Thyroid gland (tissue), 4 donors: ENCODE results near the gene KCNQ1. TPM values are rescaled to one million over a fixed set of nuclear protein-coding genes. Genes with fewer than 3 reads are reported as not detected.

Source experiments
- DNase-seq, 2 donors: peaks; one replicate each; pipeline ENCODE4 v3.0.0-alpha.2; 2019
- H3K27ac ChIP-seq, 3 donors: fragments of 200-600 bp; sonication (generic); 1 replicate in 2 of 3; 2 replicates in 1 of 3; pipeline ENCODE4 v1.5.1; 2016 to 2019; ENCODE audit warnings: mild to moderate bottlenecking in 1 of 3, moderate library complexity in 1 of 3
- H3K27me3 ChIP-seq: fragments of 200-600 bp; sonication (generic); one replicate; pipeline ENCODE4 v1.5.1; 2019
- H3K36me3 ChIP-seq, 2 donors: fragments of 200-600 bp; sonication (generic); one replicate each; pipeline ENCODE4 v1.5.1; 2016 to 2019
- H3K4me1 ChIP-seq, 2 donors: fragments of 200-600 bp; sonication (generic); one replicate each; pipeline ENCODE4 v1.5.1; 2017 to 2019
- H3K4me3 ChIP-seq, 3 donors: fragments of 200-600 bp; sonication (generic); replicated peaks in 1 of 3; 1 replicate in 2 of 3; 2 replicates in 1 of 3; pipeline ENCODE4 v1.5.1; 2016; ENCODE audit warnings: mild to moderate bottlenecking in 1 of 3
- H3K9me3 ChIP-seq: fragments of 200-600 bp; sonication (generic); one replicate; pipeline ENCODE4 v1.5.1; 2017
- POLR2A ChIP-seq, 2 donors: fragments of 450-650 bp; IDR thresholded peaks; one replicate each; pipeline ENCODE4 v1.6.1; 2017; ENCODE audit warnings: antibody characterized with exemption in 2 of 2, mild to moderate bottlenecking in 2 of 2, moderate library complexity in 1 of 2
- WGBS, 2 donors: methylation state at CpG; one replicate each; pipeline ENCODE4 v1.1.5; 2017; 5-methylcytosine and 5-hydroxymethylcytosine counted together
- intact Hi-C: fragments of 100-400 bp; cut with DNase I; formaldehyde crosslinking; loops from one replicate; pipeline ENCODE4 v1.15.1; 2023
- total RNA-seq, 4 donors: library from RNA; depleted of rRNA; stranded (reverse); fragments of >200 nt; gene quantifications; one replicate each; pipeline ENCODE4 v1.2.3, GENCODE V29; 2016
- TF ChIP-seq, protein P1 (sequence below), 6 experiments: fragments of 200-600 bp in 3 of 6; fragments of 450-650 bp in 3 of 6; sonication (generic) in 3 of 6; IDR thresholded peaks; one replicate each; pipeline ENCODE4 v1.5.1; 2016 to 2019; ENCODE audit warnings: antibody characterized with exemption in 6 of 6, mild to moderate bottlenecking in 2 of 6, inconsistent platforms in 1 of 6, moderate library complexity in 1 of 6

Gene KCNQ1
- total RNA-seq, 4 donors from 2014 or later, result 51.3 to 103 (median 97.8) TPM

DNA sequence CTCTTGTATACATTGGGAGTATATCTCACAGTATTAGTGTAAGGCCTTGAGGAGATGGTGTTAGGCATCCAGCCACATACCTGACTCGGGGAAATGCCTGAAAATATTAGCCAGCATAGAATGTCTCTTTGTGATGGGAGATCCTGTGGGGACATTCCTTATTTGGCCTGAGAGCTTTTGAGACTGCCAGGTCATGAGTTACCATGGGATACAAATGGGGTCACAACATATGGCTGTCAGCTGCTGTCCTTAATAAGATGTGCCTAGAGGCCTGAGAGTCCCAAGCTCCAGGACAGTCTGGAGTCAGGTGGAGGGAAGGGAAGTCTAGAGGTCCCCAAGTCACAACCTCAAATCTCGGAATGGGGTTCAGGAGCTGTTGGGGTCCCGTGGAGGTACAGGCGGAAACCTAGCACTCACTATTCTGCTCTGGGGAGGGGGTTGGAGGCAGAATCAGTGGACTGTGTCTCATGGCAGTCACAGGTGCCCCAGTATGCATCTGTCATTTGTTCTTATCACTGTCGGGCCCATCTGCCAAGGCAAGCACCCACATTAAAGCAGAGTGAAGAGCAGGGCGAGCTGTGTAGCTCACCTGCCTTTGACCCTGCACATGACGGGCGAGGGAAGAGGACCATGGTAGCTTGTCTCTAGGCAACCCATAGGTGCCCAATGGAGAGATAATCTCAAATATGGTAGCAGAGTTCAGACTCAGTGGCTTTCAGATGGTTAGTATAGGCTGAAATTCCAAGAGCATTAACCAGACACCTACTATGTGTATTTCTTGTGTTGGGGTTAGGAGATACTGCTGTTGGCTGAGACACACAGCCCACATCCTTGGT lies 225.0 kb downstream of the KCNQ1 start:
- peaks cover 14 to 20% of the 10 kb centered on the region in 2 donors for H3K4me1 ChIP-seq
- H3K27ac ChIP-seq, result no peak overlapping the region
- H3K4me3 ChIP-seq, result no peak overlapping the region
- H3K9me3 ChIP-seq, result no peaks in the 10 kb centered on the region
- TF ChIP-seq, protein P1, sequence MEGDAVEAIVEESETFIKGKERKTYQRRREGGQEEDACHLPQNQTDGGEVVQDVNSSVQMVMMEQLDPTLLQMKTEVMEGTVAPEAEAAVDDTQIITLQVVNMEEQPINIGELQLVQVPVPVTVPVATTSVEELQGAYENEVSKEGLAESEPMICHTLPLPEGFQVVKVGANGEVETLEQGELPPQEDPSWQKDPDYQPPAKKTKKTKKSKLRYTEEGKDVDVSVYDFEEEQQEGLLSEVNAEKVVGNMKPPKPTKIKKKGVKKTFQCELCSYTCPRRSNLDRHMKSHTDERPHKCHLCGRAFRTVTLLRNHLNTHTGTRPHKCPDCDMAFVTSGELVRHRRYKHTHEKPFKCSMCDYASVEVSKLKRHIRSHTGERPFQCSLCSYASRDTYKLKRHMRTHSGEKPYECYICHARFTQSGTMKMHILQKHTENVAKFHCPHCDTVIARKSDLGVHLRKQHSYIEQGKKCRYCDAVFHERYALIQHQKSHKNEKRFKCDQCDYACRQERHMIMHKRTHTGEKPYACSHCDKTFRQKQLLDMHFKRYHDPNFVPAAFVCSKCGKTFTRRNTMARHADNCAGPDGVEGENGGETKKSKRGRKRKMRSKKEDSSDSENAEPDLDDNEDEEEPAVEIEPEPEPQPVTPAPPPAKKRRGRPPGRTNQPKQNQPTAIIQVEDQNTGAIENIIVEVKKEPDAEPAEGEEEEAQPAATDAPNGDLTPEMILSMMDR (IDR thresholded peaks at IDR 0.05), result no peak
- TF ChIP-seq POLR2A (IDR thresholded peaks at IDR 0.05), result no peak
- intact Hi-C loops, result no loop called here
- 96 to 98% methylated on average over 8 of the region's 8 CpGs for WGBS, 2 donors
- no peaks in the 10 kb centered on the region for H3K27me3 ChIP-seq
- DNase-seq, result no peak
- no peaks in the 10 kb centered on the region for H3K36me3 ChIP-seq

DNA sequence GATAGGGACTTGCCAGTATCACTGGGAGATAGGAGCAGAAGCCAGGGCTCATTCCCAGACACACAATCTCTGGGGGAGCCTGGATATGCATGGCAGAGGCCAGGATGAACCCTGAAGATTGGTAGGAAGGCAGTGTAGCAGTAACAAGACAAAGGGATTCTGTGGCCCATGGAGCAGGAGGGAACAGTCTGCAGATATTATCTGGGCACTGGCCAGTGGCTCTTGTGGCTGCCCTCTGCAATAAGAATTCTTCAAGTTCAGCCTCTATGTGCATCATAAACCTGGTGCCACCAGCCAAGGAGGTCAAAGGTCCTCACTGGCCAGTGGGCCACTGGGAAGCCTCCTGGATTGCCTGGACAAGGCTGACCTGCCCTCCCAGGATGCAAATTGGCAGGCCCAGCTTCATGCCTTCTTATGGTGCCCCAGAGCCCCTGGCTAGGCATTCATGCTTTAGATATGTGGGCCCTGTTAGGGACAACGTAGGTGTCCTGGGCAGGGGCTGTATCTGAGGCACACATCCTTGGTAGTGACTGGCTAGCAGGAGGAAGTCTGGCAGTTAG lies 225.8 kb downstream of the KCNQ1 start:
- DNase-seq, result no peak
- intact Hi-C loops, result no loop called here
- TF ChIP-seq, protein P1 (IDR thresholded peaks at IDR 0.05), result no peak
- no peak for TF ChIP-seq POLR2A (IDR thresholded peaks at IDR 0.05)
- Histone ChIP-seq H3K4me1 (peaks cover 14 to 24% of the 10 kb centered on the region in 2 donors), H3K27me3 (no peaks in the 10 kb centered on the region), H3K4me3 (no peak overlapping the region), H3K9me3 (no peaks in the 10 kb centered on the region), H3K27ac (no peak overlapping the region), H3K36me3 (no peaks in the 10 kb centered on the region)
- WGBS, 2 donors, result 55 to 93% methylated on average over 1 of the region's 1 CpG

DNA sequence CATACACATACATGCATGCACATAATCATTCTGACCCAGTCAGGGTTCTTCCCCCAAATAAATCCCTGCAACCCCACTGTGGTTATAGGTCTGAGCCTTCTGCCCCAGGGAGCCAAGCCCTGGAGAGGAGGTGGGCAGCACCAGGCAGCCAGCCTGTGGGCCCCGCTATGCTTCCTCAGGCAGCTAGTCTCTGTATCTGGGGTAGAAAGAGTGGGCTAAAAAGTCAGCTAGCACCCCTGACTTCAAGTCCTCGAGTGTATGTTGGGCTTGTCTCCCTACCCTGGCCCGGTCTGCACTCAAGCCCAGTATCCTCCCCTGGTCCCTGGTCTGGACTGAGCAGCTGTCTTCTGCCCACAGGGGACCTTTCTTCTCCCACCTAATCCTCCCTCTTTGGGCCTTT lies 226.9 kb downstream of the KCNQ1 start:
- no peaks in the 10 kb centered on the region for H3K27me3 ChIP-seq
- H3K27ac ChIP-seq, result peak overlapping the region in 1 of 3 donors; percentile 7
- no peaks in the 10 kb centered on the region for H3K9me3 ChIP-seq
- no peak overlapping the region for H3K4me3 ChIP-seq
- H3K36me3 ChIP-seq, result no peaks in the 10 kb centered on the region
- H3K4me1 ChIP-seq, result peaks cover 14 to 24% of the 10 kb centered on the region in 2 donors
- intact Hi-C loops, result no loop called here
- TF ChIP-seq POLR2A (IDR thresholded peaks at IDR 0.05), result no peak
- TF ChIP-seq, protein P1 (IDR thresholded peaks at IDR 0.05), result no peak
- 88 to 100% methylated on average over 2 to 3 of the region's 3 CpGs for WGBS, 2 donors
- DNase-seq, result no peak

DNA sequence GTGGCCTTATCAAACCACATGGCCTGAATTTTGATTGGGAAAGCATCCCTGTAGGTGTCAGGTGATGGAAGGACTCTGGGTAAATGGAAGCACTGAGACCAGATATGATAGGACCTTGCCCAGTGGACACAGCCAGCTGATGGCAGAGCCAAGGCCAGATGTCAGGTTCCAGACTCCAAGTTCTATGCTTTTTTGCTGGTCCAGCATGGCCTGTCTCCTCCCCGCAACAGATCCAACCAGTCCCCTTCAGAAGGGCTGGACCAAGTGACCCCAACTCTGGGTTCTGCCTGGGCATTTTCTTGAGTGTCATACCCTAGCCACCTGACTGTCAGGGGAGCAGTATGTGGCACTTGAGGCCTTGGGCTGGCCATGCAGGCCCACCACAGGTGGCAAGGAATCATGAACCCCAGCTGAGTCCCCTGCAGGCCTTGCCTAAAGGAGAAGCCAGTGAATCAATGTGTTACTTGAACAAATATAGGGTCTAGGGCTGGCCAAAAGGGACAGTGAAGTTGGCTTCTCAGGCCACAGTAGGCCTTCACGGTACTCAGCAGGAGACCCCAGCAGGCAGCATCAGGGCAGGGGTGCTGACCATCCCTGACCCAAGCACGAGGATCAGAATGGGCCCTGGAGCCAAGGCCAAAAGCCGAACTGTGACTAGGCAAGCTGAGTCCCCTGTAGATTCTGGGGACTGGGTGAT lies 227.9 kb downstream of the KCNQ1 start:
- Histone ChIP-seq H3K36me3 (no peaks in the 10 kb centered on the region), H3K4me3 (no peak overlapping the region), H3K27me3 (no peaks in the 10 kb centered on the region), H3K9me3 (no peaks in the 10 kb centered on the region), H3K4me1 (peaks cover 14 to 24% of the 10 kb centered on the region in 2 donors), H3K27ac (peak overlapping the region in 1 of 3 donors; percentile 7)
- intact Hi-C loops, result no loop called here
- TF ChIP-seq, protein P1 (IDR thresholded peaks at IDR 0.05), result no peak
- no peak for TF ChIP-seq POLR2A (IDR thresholded peaks at IDR 0.05)
- no peak for DNase-seq
- WGBS, 2 donors, result 98 to 100% methylated on average over 3 to 4 of the region's 4 CpGs
